Activated CD8-positive, alpha-beta memory T cell treated with anti-CD3 and anti-CD28 coated beads for 36 hours (primary cell): Measurements from ENCODE around the gene TTC9C. TPM values are rescaled to one million over a fixed set of nuclear protein-coding genes. Genes with fewer than 3 reads are reported as not detected.
"Not testable (repeated sequence)": the region's sequence is repeated elsewhere in the genome, so short reads cannot be mapped to it uniquely, and the experiment has no call there.

Experiments
- CTCF ChIA-PET: fragments of 350-600 bp; sonication (Branson Sonifier 250); formaldehyde crosslinking; loops from one replicate; lab custom pipeline; 2021; ENCODE audit warnings: antibody characterized with exemption; lab: Charles Lee
- POLR2A ChIA-PET: fragments of 350-600 bp; sonication (Branson Sonifier 250); formaldehyde crosslinking; loops from one replicate; lab custom pipeline; 2021; ENCODE audit warnings: antibody characterized with exemption; lab: Charles Lee
- total RNA-seq, 2 experiments: library from RNA; stranded (reverse); gene quantifications; one replicate each; pipeline ENCODE4 v1.2.3, GENCODE V29; 2021

TTC9C gene
- 10 to 100 TPM; 31.6 to 33.2 TPM for total RNA-seq

- CTCF ChIA-PET: interaction anchor here (0.8 to 2.1 kb wide), 5 partner anchors 11 to 58 kb away, joined by 3 to 11 read pairs (median 4); partner anchors contain the start of gene TAF6L
- POLR2A ChIA-PET: interaction anchor here (0.7 to 2.9 kb wide), 8 partner anchors 58 to 995 kb away, joined by 3 to 26 read pairs (median 8); partner anchors contain the start of genes C11orf98, CSKMT, STX5 and TEX54
Measured at GRCh38 chr11:62728171-62728988, at the start of gene TTC9C. TTC9C (plus strand) TSS chr11:62728486; CDS start chr11:62728849, 363 bp downstream.

- POLR2A ChIA-PET: interaction anchor here (1.1 to 3.0 kb wide), 3 partner anchors 8 to 57 kb away, joined by 5 to 15 read pairs (median 6); partner anchors contain the start of genes B3GAT3, C11orf98, CSKMT and LBHD1
Measured at GRCh38 chr11:62678770-62679696, 49.3 kb upstream of the TTC9C start, which contains the start of gene UBXN1. UBXN1 (minus strand) TSS chr11:62679073; CDS start chr11:62678923, 150 bp downstream.

GRCh38 chr11:62680825-62681240 is 47.5 kb upstream of the TTC9C start:
- ChIA-PET POLR2A (interaction anchor here (0.5 to 3.0 kb wide), 5 partner anchors 9 to 114 kb away, joined by 3 to 15 read pairs (median 4); partner anchors contain the start of genes C11orf98, CSKMT, LBHD1 and UQCC3), CTCF (interaction anchor here (0.6 to 2.0 kb wide), 12 partner anchors 9 to 256 kb away, joined by 3 to 8 read pairs (median 5); partner anchors contain the start of gene LBHD1)

More at GRCh38 chr11:62678770-62679696, 49.3 kb upstream of the TTC9C start, which contains the start of gene UBXN1:
- CTCF ChIA-PET: interaction anchor here (0.6 to 1.2 kb wide), 4 partner anchors 13 to 121 kb away, joined by 4 to 6 read pairs (median 4); partner anchors contain the start of genes C11orf98 and CSKMT

GRCh38 chr11:62682518-62682917 is 45.8 kb upstream of the TTC9C start:
- ChIA-PET CTCF (no interaction called here), POLR2A (no interaction called here)

DNA sequence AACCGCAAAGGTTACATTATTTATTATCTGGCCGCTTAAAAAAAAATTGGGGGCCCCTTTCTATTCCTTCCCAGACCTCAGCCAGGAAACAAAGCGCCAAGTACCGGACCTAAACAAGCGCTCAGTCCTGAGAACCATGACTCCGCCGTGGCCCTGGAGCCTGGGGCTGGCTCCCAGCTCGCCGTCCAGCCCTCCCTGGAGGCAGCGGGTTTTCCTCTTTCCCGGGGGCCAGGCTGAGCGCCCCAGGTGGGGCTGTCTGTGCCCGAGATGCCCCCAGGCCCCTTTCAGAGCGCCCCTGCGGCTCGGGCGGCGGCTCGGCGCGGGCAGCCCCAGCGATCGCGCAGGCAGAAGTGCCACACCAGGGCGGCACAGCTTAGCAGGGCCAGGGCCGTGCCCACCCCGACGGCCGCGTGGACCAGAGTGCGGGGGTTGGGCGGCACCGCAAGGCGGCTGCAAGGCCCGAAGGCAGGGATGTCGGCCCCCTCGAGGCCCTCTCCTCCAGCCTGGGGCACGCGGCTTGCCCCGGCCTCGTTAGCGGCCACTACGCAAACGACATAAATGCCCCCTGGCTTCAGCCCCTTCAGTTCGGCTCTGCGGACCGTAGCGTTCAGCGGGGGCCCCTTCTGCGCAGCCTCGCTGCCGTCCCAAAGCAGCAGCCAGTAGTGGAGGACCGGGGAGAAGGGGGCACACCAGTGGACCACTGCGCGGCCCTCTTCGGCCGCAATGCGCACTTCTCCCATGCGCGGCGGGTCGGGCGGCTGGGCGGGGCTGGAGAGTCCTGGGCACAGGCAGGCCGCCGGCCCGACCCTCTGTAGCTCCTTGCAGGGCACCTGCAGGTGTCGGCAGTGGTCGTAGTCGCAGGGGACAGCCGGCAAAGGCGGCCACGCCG is 40.5 kb upstream of the TTC9C start:
- CTCF ChIA-PET: no interaction called here
- POLR2A ChIA-PET: interaction anchor here (0.6 kb wide), 2 partner anchors 81 to 96 kb away, joined by 3 read pairs; no protein-coding TSS in a partner anchor

DNA sequence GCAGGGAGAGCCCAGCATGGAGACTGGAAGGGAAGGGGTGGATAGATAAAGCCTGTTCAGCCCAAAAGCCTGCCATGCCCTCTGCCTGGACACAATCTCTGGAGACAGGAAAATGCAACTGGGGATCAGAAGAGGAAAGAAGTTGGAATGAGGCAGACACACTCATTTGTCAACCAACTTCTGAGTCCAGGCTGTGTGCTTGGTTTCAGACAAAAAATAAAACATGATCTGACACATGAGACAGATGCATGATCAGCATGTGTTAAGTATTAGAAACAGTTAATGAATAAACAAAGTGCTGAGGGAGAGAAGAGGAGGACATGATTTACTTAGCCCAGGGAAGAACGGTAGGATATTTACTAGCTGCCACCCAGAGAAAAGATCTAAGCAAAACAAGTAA is 39.8 kb upstream of the TTC9C start:
- ChIA-PET CTCF (no interaction called here), POLR2A (no interaction called here)

DNA sequence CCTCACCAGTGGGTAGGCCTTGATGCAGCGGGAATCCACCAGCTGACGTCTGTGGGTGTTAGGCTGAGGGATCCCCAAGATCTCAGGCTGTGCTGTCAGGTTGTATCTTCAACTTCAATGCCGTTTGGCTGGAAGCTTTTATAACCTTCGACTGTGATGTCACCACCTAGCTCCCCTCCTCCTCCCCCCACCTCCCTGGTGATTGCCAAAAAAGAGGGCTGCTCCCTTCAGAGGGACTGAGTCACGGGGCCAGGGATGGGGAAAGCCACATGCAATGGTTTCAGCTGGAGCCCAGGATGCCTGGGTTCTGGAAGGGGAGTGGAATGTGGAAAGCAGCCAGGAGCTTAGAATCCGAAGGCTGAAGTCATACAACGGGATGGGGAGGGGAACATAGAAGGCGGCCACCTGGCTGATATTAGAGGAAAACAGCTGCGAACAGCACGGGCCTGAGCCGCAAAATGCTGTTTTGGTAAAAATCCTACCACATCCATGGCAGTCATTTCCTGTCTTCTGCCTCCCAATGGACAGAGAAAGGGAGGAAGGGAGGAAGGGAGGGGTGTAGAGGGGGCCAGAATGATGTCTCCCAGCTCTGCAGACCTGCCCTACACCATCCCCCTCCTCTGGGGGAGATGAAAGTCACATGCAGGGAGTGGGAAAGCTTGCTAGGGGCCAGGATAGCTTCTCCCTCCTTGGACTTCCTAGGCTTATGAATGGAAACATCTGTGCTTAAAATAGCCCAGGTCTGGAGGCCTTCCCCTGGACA is 38.7 kb upstream of the TTC9C start, which contains the start of gene LRRN4CL:
TSS of gene LRRN4CL (minus strand) at position 110 of the 763 bp plus-strand sequence. CDS start 1,022 bp downstream, outside the sequence.
- ChIA-PET POLR2A (interaction anchor here (1.2 kb wide), 1 partner anchor 25 kb away, joined by 4 read pairs; the partner anchor contains the start of genes C11orf98 and CSKMT), CTCF (interaction anchor here (1.5 kb wide), 1 partner anchor 265 kb away, joined by 4 read pairs; no protein-coding TSS in a partner anchor)

- CTCF ChIA-PET: interaction anchor here (0.6 to 2.6 kb wide), 8 partner anchors 8 to 133 kb away, joined by 3 to 20 read pairs (median 4); partner anchors contain the start of genes B3GAT3, BSCL2, GNG3 and UQCC3
- POLR2A ChIA-PET: not testable (repeated sequence)
Measured at GRCh38 chr11:62693624-62694023, 34.7 kb upstream of the TTC9C start.

DNA sequence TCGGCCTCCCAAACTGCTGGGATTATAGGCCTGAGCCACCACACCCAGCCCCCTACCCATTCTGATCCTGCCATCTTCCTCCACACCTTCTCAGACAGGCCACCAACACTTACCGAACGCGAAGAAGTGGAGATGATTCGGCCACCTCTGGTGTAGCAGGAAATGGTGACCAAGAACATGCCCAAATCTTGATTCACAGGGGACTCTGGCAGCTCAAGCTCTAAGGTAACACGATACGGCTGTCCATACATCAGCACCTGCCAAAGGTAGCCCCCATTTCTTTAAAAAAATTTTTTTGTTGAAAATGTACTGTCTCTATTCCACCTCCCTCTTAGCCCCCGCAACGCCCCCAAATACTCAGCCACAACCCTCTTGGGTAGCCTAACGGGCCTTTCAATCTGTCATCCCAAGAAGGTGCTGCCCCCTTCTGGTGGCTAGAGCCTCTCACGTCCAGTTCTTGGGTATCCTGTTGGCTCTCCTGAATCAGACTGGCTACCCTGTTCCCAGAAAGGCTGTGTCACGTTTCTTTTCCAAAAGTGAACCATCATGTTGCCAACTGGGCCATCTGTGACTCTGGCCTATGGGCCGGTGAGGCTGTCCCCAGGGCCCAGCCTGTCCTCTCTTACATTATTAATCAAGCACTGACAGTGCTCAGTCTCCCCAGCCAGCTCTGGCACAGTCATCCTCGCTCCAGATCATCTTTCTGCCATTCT is 33.7 kb upstream of the TTC9C start:
- POLR2A ChIA-PET: interaction anchor here (0.7 kb wide), 1 partner anchor 103 kb away, joined by 3 read pairs; no protein-coding TSS in a partner anchor
- CTCF ChIA-PET: interaction anchor here (0.5 to 2.6 kb wide), 18 partner anchors 9 to 302 kb away, joined by 3 to 20 read pairs (median 4); partner anchors contain the start of genes B3GAT3, BSCL2, EEF1G and GNG3

DNA sequence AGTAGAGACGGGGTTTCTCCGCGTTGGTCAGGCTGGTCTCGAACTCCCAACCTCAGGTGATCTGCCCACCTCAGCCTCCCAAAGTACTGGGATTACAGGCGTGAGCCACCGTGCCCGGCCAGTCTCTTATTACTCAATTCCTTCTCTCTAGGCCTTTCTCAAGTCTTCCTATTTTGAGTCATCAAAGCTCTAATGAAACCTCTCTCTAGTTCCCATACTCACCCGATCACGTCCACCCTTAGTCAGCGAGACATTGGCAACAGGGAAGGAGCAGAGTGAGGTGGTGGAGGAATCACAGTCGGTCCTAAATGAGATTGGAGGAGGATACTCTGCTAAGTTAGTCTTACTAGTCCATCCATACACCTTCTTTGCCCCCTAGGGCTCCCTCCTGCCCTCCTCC is 26.0 kb upstream of the TTC9C start:
- ChIA-PET CTCF (interaction anchor here (0.6 to 1.0 kb wide), 2 partner anchors 30 to 109 kb away, joined by 3 read pairs; partner anchors contain the start of genes LBHD1 and UQCC3), POLR2A (interaction anchor here (0.7 kb wide), 1 partner anchor 53 kb away, joined by 3 read pairs; no protein-coding TSS in a partner anchor)

- CTCF ChIA-PET: interaction anchor here (0.6 to 1.8 kb wide), 3 partner anchors 14 to 64 kb away, joined by 3 to 7 read pairs (median 3); no protein-coding TSS in a partner anchor
- POLR2A ChIA-PET: interaction anchor here (0.6 to 1.1 kb wide), 2 partner anchors 34 to 177 kb away, joined by 3 to 5 read pairs; partner anchors contain the start of gene SLC3A2
Measured at GRCh38 chr11:62703921-62704320, 24.4 kb upstream of the TTC9C start.

DNA sequence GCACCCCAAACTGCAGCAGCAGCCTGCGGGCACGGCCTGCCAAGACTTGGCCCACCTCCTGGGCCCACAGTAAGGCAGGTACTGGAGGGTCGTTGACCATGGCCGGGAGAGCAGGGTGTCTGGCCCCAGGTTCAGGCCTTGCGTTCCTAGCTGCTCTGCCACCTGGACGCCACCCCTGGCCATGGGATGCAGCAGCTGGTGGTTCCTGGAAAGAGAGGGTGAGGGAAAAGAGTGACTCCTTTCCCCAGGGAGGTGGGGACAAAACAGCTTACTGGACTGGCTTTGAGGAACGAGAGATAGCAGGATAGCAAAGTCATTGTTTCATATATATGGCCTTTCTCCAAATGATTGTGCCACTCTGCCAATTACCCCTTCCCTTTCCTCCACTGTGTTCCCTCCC is 22.9 kb upstream of the TTC9C start:
- POLR2A ChIA-PET: interaction anchor here (0.6 to 1.7 kb wide), 4 partner anchors 22 to 48 kb away, joined by 3 to 7 read pairs (median 4); partner anchors contain the start of genes C11orf98, CSKMT and HNRNPUL2
- CTCF ChIA-PET: interaction anchor here (0.9 to 3.4 kb wide), 3 partner anchors 11 to 81 kb away, joined by 4 to 20 read pairs (median 7); no protein-coding TSS in a partner anchor

DNA sequence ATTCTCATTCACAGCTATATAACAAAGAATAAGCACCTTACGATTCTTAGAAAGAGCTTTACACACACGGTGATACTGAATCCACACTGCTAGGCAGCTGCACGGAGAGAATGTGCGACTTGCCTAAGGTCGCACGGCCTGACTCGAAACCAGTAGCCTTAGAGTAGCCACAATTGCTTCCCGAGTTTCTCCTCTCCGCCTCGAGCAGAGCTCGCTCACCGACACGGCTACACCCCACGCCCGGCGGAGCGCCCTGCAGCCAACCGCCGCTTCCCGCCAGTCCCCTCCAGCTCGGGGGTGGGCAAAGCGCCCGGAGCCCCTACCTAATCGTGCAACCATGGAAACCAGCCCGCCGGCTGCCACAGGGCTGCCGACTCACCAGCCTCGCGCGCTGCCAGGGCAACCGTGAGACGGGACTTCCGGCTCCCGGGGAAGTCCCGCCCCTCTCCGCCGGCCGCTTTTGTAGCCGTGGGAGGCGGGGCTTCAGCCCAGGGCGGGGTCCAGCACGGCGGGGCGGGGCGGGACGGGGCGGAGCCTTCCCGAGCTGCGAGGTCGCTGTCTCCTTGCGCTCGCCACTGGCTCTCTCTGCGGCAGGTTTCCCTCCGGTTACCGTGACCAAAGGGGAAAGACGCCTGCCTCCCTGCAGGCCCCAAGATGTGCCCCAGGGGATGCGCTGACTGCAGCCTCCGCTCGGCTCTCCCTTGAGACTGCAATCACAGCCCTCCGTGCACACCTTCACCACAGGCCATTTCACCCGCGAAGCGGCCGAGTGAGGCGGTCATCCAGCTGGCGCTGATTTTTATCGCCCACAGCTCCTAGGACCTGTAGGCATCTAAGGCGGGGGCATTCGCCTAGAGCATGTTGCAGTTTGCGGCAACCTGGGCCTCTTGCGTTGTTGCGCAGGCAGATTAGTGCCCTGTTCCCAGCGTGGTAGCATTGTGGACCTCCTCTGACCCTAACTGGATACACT is 22.1 kb upstream of the TTC9C start:
- ChIA-PET POLR2A (interaction anchor here (0.5 to 1.7 kb wide), 8 partner anchors 21 to 115 kb away, joined by 3 to 7 read pairs (median 4); partner anchors contain the start of genes C11orf98, CSKMT, HNRNPUL2 and TUT1), CTCF (interaction anchor here (0.6 to 3.4 kb wide), 5 partner anchors 12 to 315 kb away, joined by 3 to 20 read pairs (median 4); no protein-coding TSS in a partner anchor)

DNA sequence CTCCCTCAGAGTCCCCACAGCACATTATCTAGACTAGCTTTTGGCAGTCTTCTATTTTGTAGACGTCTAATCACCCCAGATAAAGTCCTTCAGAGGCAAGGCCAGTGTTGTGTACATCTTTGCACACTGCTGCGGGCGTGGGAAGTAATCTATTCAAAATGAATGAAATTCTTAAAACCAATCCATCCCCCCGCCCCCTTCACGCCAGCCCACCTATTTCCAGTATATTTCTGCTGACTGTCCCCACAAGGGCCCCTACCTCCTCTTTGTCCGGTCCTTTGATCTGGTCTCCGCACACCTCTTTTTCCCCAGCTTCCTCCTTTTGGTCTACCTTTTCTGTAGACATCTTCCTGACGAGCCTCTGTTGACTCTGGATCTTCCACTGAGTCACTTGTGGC is 21.4 kb upstream of the TTC9C start:
- ChIA-PET POLR2A (interaction anchor here (0.7 to 1.7 kb wide), 3 partner anchors 42 to 116 kb away, joined by 3 to 7 read pairs (median 4); partner anchors contain the start of genes C11orf98, CSKMT and TUT1), CTCF (interaction anchor here (1.0 to 3.4 kb wide), 3 partner anchors 12 to 316 kb away, joined by 3 to 20 read pairs (median 3); no protein-coding TSS in a partner anchor)
